Measurements from ENCODE around the gene TSPO.
"Not testable (repeated sequence)": the region's sequence is repeated elsewhere in the genome, so short reads cannot be mapped to it uniquely, and the experiment has no call there.

TSPO gene

DNA sequence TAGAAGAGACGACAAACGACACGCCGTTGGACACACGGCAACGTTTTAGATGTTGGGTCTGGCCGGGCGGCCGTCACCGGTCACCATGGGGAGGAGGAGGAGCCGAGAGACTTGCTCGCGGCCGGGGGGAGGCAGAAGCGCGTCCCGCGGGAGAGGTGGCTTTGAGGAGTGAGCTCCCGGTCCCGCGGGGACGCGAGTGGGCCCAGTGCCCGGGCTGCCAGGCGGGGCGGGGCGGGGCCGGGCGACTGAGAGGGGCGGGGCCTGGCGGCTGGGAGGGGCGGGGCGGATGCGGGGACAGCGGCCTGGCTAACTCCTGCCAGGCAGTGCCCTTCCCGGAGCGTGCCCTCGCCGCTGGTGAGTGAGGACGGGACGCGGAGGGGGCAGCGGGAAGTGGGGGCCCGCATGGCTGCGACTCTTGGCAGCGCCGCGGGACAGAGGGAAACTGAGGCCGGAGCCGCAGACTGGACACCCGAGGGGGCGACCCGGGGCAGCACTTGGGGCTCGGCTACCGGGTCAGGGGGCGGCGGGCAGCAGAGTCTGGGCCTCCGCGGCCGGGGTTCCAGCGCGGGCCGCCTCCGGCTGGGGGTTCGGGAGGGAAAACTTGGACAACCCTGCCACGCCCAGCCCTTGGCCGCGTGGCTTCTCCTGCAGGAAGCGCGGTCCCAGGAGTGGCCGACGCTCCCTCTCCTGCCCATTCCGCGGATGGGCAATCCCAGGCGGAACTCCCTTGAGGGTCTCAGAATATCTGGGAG, at the start of gene TSPO:
Gene TSPO, plus strand, starts transcription at position 309 of the 752 bp plus-strand sequence. CDS start 7,680 bp downstream, outside the sequence.
- DNase-seq (ENCODE audit: low spot score) (peak; percentile 64), ATAC-seq (ENCODE audit: low read depth) (peak; percentile 47)
- TF ChIP-seq, protein P1, sequence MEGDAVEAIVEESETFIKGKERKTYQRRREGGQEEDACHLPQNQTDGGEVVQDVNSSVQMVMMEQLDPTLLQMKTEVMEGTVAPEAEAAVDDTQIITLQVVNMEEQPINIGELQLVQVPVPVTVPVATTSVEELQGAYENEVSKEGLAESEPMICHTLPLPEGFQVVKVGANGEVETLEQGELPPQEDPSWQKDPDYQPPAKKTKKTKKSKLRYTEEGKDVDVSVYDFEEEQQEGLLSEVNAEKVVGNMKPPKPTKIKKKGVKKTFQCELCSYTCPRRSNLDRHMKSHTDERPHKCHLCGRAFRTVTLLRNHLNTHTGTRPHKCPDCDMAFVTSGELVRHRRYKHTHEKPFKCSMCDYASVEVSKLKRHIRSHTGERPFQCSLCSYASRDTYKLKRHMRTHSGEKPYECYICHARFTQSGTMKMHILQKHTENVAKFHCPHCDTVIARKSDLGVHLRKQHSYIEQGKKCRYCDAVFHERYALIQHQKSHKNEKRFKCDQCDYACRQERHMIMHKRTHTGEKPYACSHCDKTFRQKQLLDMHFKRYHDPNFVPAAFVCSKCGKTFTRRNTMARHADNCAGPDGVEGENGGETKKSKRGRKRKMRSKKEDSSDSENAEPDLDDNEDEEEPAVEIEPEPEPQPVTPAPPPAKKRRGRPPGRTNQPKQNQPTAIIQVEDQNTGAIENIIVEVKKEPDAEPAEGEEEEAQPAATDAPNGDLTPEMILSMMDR (IDR thresholded peaks at IDR 0.05; ENCODE audit: poor library complexity, severe bottlenecking) = no peak
- no peaks in the 10 kb centered on the region for H3K9me3 ChIP-seq (ENCODE audit: severe bottlenecking)
- no peaks in the 10 kb centered on the region for H3K27me3 ChIP-seq (ENCODE audit: insufficient read depth, poor library complexity, severe bottlenecking)
- H3K36me3 ChIP-seq (ENCODE audit: low read depth) = 0 out of 2 replicates have a peak, but pooled peaks cover 7% of the 10 kb centered on the region
- peak within 1 kb of the TSS; percentile 73 for H3K4me3 ChIP-seq (ENCODE audit: severe bottlenecking)
- H3K27ac ChIP-seq (ENCODE audit: poor library complexity, severe bottlenecking) = peak within 1 kb of the TSS; percentile 89
- peaks cover 6% of the 10 kb centered on the region for H3K4me1 ChIP-seq (ENCODE audit: insufficient read depth, poor library complexity, severe bottlenecking)

DNA sequence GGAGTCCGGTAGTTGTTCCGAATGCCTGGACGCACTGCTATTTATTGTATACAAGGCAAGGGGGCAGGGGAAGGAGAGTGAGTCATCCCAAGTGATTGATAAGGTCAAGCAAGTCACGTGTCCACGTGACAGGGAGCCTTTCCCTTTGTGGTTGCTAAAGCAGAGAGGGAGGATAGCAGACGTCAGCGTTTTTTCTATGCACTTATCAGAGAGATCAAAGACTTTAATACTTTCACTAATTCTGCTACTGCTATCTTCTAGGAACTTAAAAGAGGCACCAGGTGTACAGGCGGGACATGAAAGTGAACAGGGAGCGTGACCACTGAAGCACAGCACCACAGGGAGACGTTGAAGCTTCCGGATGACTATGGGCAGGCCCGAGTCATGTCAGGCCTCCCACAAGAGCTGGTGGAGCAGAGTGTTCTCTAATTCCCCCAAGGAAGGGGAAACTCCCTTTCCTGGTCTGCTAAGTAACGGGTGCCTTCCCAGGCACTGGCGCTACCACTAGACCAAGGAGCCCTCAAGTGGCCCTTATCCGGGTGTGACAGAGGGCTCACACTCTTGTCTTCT, 47.2 kb upstream of the TSPO start:
- H3K9me3 ChIP-seq (ENCODE audit: severe bottlenecking); H3K36me3 ChIP-seq (ENCODE audit: low read depth); ATAC-seq (ENCODE audit: low read depth); H3K27me3 ChIP-seq (ENCODE audit: insufficient read depth, poor library complexity, severe bottlenecking); DNase-seq (ENCODE audit: low spot score); H3K27ac ChIP-seq (ENCODE audit: poor library complexity, severe bottlenecking); H3K4me3 ChIP-seq (ENCODE audit: severe bottlenecking); H3K4me1 ChIP-seq (ENCODE audit: insufficient read depth, poor library complexity, severe bottlenecking): not testable (repeated sequence)

DNA sequence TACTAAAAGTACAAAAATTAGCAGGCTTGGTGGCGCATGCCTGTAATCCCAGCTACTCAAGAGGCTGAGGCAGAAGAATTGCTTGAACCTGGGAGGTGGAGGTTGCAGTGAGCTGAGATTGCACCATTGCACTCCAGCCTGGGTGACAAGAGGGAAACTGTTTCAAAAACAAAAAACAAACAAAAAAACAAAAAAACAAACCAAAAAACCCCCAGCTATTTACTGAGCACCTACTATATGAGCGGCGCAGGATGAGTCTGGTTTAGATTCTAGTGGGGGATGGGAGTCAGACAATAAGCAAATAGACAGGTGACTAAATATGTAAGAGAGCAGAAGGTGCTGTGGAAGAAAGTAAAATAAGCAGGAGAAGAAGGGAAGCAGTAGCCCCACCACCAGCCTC, 46.4 kb upstream of the TSPO start:
- not testable (repeated sequence) for ATAC-seq (ENCODE audit: low read depth); H3K27ac ChIP-seq (ENCODE audit: poor library complexity, severe bottlenecking); H3K27me3 ChIP-seq (ENCODE audit: insufficient read depth, poor library complexity, severe bottlenecking); H3K9me3 ChIP-seq (ENCODE audit: severe bottlenecking); H3K4me1 ChIP-seq (ENCODE audit: insufficient read depth, poor library complexity, severe bottlenecking); H3K36me3 ChIP-seq (ENCODE audit: low read depth); H3K4me3 ChIP-seq (ENCODE audit: severe bottlenecking); DNase-seq (ENCODE audit: low spot score)

DNA sequence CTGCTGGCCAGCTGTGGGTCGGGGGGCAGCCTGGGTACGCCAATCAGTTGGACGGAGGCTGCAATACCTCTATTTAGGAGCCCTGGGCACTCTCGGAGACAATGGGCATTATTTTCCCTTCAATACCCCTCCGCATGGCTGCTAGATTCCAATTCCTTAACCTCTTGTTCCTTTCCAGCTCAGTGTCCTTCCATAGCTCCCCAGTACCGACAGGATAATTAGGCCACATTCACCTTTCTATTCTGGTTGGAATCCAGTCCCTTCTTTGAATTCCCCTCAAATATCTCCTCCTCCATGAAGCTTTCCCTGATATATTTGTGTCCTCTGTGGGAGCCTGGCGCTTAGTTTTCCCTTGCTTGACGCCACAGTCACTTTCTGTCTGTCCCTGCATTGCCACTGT, 45.1 kb upstream of the TSPO start:
- no peak overlapping the region for H3K4me3 ChIP-seq (ENCODE audit: severe bottlenecking)
- ATAC-seq (ENCODE audit: low read depth) (no peak), DNase-seq (ENCODE audit: low spot score) (no peak)
- TF ChIP-seq, protein P1 (IDR thresholded peaks at IDR 0.05; ENCODE audit: poor library complexity, severe bottlenecking) = no peak
- peaks cover 11% of the 10 kb centered on the region for H3K27me3 ChIP-seq (ENCODE audit: insufficient read depth, poor library complexity, severe bottlenecking)
- H3K36me3 ChIP-seq (ENCODE audit: low read depth) = no peaks in the 10 kb centered on the region
- H3K27ac ChIP-seq (ENCODE audit: poor library complexity, severe bottlenecking) = no peak overlapping the region
- H3K9me3 ChIP-seq (ENCODE audit: severe bottlenecking) = no peaks in the 10 kb centered on the region
- no peaks in the 10 kb centered on the region for H3K4me1 ChIP-seq (ENCODE audit: insufficient read depth, poor library complexity, severe bottlenecking)

DNA sequence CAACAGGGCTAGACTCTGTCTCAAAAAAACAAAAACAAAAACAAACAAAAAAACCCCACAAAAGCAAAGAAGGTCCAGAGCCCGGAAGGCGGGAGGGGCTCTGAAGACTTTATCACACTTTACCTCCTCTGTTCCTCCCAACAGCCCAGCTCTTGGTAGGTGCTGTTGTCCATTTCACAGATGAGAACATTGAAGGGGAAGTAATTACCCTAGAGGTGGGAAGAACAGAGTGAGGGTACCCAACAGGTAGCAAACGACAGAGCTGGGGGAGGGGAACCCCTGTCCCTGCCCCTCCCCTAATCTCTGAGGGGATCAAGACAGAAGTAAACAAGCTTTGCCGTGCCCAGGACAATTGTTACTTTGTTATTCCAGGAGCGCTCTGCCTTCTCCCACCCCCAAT, 41.8 kb upstream of the TSPO start:
- peaks cover 11% of the 10 kb centered on the region for H3K27me3 ChIP-seq (ENCODE audit: insufficient read depth, poor library complexity, severe bottlenecking)
- no peak overlapping the region for H3K27ac ChIP-seq (ENCODE audit: poor library complexity, severe bottlenecking)
- H3K4me1 ChIP-seq (ENCODE audit: insufficient read depth, poor library complexity, severe bottlenecking) = no peaks in the 10 kb centered on the region
- H3K36me3 ChIP-seq (ENCODE audit: low read depth) = no peaks in the 10 kb centered on the region
- DNase-seq (ENCODE audit: low spot score) (no peak), ATAC-seq (ENCODE audit: low read depth) (no peak)
- H3K4me3 ChIP-seq (ENCODE audit: severe bottlenecking) = no peak overlapping the region
- no peaks in the 10 kb centered on the region for H3K9me3 ChIP-seq (ENCODE audit: severe bottlenecking)
- TF ChIP-seq, protein P1 (IDR thresholded peaks at IDR 0.05; ENCODE audit: poor library complexity, severe bottlenecking) = no peak
